Parathyroid adenoma (tissue), 2 donors: ENCODE results near the gene ASB4.

ENCODE experiments used
- H2AFZ ChIP-seq: fragments of 300-600 bp; sonication (generic); one replicate; pipeline ENCODE4 v1.7.0; 2017; ENCODE audit warnings: antibody characterized with exemption, mild to moderate bottlenecking
- H3K27ac ChIP-seq: fragments of 300-600 bp; sonication (generic); one replicate; pipeline ENCODE4 v1.7.0; 2017
- H3K27me3 ChIP-seq: fragments of 300-600 bp; sonication (generic); one replicate; pipeline ENCODE4 v1.7.0; 2017; ENCODE audit warnings: low read length; ENCODE audit not compliant: control insufficient read depth, insufficient read depth
- H3K36me3 ChIP-seq: fragments of 300-600 bp; sonication (generic); one replicate; pipeline ENCODE4 v1.7.0; 2017; ENCODE audit warnings: low read length; ENCODE audit not compliant: control insufficient read depth, insufficient read depth
- H3K4me1 ChIP-seq: fragments of 300-600 bp; sonication (generic); one replicate; pipeline ENCODE4 v1.7.0; 2017; ENCODE audit warnings: control low read depth
- H3K4me2 ChIP-seq: fragments of 300-600 bp; sonication (generic); one replicate; pipeline ENCODE4 v1.7.0; 2017; ENCODE audit warnings: low read length
- H3K4me3 ChIP-seq: fragments of 300-600 bp; sonication (generic); one replicate; pipeline ENCODE4 v1.7.0; 2017; ENCODE audit warnings: low read depth, low read length
- H3K79me2 ChIP-seq: fragments of 300-600 bp; sonication (generic); one replicate; pipeline ENCODE4 v1.7.0; 2017; ENCODE audit warnings: control low read depth
- H3K9ac ChIP-seq: fragments of 300-600 bp; sonication (generic); one replicate; pipeline ENCODE4 v1.7.0; 2017; ENCODE audit warnings: mild to moderate bottlenecking
- H3K9me3 ChIP-seq: fragments of 300-600 bp; sonication (generic); one replicate; pipeline ENCODE4 v1.7.0; 2017; ENCODE audit warnings: low read length; ENCODE audit not compliant: control insufficient read depth
- TF ChIP-seq, protein P1 (sequence below): fragments of 300-600 bp; sonication (generic); IDR thresholded peaks from one replicate; pipeline ENCODE4 v1.7.0; 2017; ENCODE audit warnings: antibody characterized with exemption, mild to moderate bottlenecking
- donor health status: primary hyperparathyroidism.

Gene ASB4

DNA sequence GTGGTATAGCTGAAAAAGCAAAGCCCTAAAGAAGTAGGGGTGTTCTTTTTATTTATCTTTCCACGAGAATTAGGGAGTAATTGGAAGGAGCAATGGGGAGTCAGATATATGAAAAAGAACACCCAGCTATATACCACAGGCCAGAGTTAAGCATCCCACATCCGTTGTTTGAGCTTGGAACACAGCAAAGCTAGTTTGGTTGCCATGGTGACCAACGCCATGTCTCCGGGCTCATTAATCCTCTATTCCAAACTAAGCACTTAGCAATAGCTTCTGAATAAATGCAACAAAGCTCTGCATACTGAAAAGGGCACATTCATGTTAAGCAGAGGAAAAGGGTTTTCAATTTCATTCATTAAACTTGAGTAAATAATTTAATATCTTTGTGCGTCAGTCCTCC lies 23.5 kb downstream of the ASB4 start:
- H3K4me3 ChIP-seq, result no peak overlapping the region
- no peak overlapping the region for H3K4me2 ChIP-seq
- no peaks in the 10 kb centered on the region for H3K4me1 ChIP-seq
- H3K9ac ChIP-seq, result no peak overlapping the region
- no peak overlapping the region for H3K27ac ChIP-seq
- no peaks in the 10 kb centered on the region for H3K27me3 ChIP-seq
- no peak overlapping the region for H2AFZ ChIP-seq
- no peaks in the 10 kb centered on the region for H3K79me2 ChIP-seq
- TF ChIP-seq, protein P1, sequence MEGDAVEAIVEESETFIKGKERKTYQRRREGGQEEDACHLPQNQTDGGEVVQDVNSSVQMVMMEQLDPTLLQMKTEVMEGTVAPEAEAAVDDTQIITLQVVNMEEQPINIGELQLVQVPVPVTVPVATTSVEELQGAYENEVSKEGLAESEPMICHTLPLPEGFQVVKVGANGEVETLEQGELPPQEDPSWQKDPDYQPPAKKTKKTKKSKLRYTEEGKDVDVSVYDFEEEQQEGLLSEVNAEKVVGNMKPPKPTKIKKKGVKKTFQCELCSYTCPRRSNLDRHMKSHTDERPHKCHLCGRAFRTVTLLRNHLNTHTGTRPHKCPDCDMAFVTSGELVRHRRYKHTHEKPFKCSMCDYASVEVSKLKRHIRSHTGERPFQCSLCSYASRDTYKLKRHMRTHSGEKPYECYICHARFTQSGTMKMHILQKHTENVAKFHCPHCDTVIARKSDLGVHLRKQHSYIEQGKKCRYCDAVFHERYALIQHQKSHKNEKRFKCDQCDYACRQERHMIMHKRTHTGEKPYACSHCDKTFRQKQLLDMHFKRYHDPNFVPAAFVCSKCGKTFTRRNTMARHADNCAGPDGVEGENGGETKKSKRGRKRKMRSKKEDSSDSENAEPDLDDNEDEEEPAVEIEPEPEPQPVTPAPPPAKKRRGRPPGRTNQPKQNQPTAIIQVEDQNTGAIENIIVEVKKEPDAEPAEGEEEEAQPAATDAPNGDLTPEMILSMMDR, result no peak
- no peaks in the 10 kb centered on the region for H3K36me3 ChIP-seq
- H3K9me3 ChIP-seq, result no peaks in the 10 kb centered on the region

DNA sequence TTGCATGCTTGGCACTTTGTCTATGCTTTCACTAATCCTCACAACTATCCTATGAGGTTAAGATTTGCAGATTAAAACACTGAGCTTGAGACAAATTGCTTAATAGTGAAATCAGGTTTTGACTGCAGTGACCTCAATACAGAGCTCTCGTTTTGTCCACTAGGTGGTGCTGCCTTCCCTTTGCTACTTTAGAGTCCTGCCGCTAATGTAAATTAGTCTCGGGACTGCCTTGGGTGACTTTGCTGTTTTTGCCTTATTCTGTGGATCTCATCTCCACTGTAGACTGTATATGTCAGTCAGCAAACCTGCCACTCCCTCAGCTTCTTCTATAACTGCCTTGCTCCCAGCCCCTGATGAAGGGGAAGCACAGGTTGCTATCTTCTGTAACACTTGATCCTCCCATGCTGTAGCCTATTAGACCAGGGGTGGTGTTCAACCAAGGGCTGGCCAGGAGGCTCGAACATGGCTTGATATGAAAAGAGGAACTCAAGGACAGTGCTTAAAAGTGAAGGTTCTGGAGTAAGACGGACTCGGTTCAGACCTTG lies 26.0 kb downstream of the ASB4 start:
- no peak overlapping the region for H2AFZ ChIP-seq
- no peaks in the 10 kb centered on the region for H3K9me3 ChIP-seq
- H3K4me2 ChIP-seq, result peak overlapping the region; percentile 31
- H3K27ac ChIP-seq, result no peak overlapping the region
- H3K9ac ChIP-seq, result no peak overlapping the region
- H3K79me2 ChIP-seq, result no peaks in the 10 kb centered on the region
- TF ChIP-seq, protein P1, result peak; percentile 90
- no peaks in the 10 kb centered on the region for H3K4me1 ChIP-seq
- no peaks in the 10 kb centered on the region for H3K36me3 ChIP-seq
- H3K4me3 ChIP-seq, result no peak overlapping the region
- no peaks in the 10 kb centered on the region for H3K27me3 ChIP-seq

- Histone ChIP-seq H3K36me3 (no peaks in the 10 kb centered on the region), H3K27ac (no peak overlapping the region), H3K4me2 (no peak overlapping the region), H3K9ac (no peak overlapping the region), H3K4me1 (no peaks in the 10 kb centered on the region), H3K4me3 (no peak overlapping the region), H3K27me3 (no peaks in the 10 kb centered on the region), H3K79me2 (no peaks in the 10 kb centered on the region), H3K9me3 (no peaks in the 10 kb centered on the region), H2AFZ (no peak overlapping the region)
- TF ChIP-seq, protein P1, result no peak
Observed at GRCh38 chr7:95517458-95517857, 31.7 kb downstream of the ASB4 start.

- TF ChIP-seq, protein P1, result no peak
- H3K36me3 ChIP-seq, result no peaks in the 10 kb centered on the region
- H3K79me2 ChIP-seq, result no peaks in the 10 kb centered on the region
- H3K4me2 ChIP-seq, result no peak overlapping the region
- H3K4me3 ChIP-seq, result no peak overlapping the region
- no peak overlapping the region for H2AFZ ChIP-seq
- no peak overlapping the region for H3K27ac ChIP-seq
- H3K27me3 ChIP-seq, result no peaks in the 10 kb centered on the region
- no peaks in the 10 kb centered on the region for H3K4me1 ChIP-seq
- H3K9me3 ChIP-seq, result no peaks in the 10 kb centered on the region
- H3K9ac ChIP-seq, result no peak overlapping the region
Observed at GRCh38 chr7:95517870-95518269, 32.1 kb downstream of the ASB4 start.

DNA sequence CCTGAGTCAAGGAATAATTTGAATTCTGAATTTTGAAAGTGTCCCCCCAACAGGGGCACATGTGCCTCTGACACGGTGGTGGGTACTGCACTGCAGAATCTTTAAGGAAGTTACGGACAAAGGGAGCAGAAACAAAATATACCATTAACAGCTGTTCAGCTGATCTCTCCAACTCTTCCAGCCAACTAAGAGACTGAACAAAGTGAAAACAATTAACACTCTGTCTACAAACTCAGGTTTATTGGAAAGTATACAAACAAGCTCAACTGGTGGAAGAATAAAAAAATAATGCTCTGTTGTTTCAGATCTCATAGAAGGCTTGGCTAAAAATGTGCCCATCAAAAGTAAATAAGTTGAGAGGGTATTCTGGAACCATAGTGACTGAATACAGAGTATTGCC lies 34.4 kb downstream of the ASB4 start:
- Histone ChIP-seq H2AFZ (no peak overlapping the region), H3K4me2 (no peak overlapping the region), H3K79me2 (no peaks in the 10 kb centered on the region), H3K9me3 (no peaks in the 10 kb centered on the region), H3K27me3 (no peaks in the 10 kb centered on the region), H3K27ac (no peak overlapping the region), H3K4me1 (no peaks in the 10 kb centered on the region), H3K36me3 (no peaks in the 10 kb centered on the region), H3K4me3 (no peak overlapping the region), H3K9ac (no peak overlapping the region)
- TF ChIP-seq, protein P1, result no peak
